GM19397 (cell line): ENCODE results near the gene PLEKHG4.
A peak's percentile ranks its signal among the peaks of the same experiment; 100 is the strongest.

ENCODE experiments used
- ATAC-seq: cut with Tn5 transposase; IDR thresholded peaks from one replicate; pipeline ENCODE4 v1.9.1; 2021; ENCODE audit warnings: mild to moderate bottlenecking, moderate library complexity; ENCODE audit not compliant: unreplicated experiment

The PLEKHG4 gene

GRCh38 chr16:67283826-67284555, 4.7 kb downstream of the PLEKHG4 start:
- no peak for ATAC-seq

GRCh38 chr16:67284699-67285646, 5.6 kb downstream of the PLEKHG4 start:
- ATAC-seq: no peak

GRCh38 chr16:67286441-67287235, 7.3 kb downstream of the PLEKHG4 start:
- no peak for ATAC-seq

GRCh38 chr16:67287960-67288359, 8.6 kb downstream of the PLEKHG4 start:
- ATAC-seq: no peak

GRCh38 chr16:67291461-67291860, 12.1 kb downstream of the PLEKHG4 start:
- no peak for ATAC-seq

- ATAC-seq: no peak
Measured at GRCh38 chr16:67294171-67294757, 14.9 kb downstream of the PLEKHG4 start.

- ATAC-seq: no peak
Measured at GRCh38 chr16:67294938-67295361, 15.6 kb downstream of the PLEKHG4 start.

- ATAC-seq: no peak
Measured at GRCh38 chr16:67296420-67296819, 17.1 kb downstream of the PLEKHG4 start.

- no peak for ATAC-seq
Measured at GRCh38 chr16:67298277-67298676, 18.9 kb downstream of the PLEKHG4 start.

- ATAC-seq: no peak
Measured at GRCh38 chr16:67299269-67299668, 19.9 kb downstream of the PLEKHG4 start.

GRCh38 chr16:67301080-67301782, 21.9 kb downstream of the PLEKHG4 start:
- ATAC-seq: no peak

- ATAC-seq: no peak
Measured at GRCh38 chr16:67302076-67302475, 22.7 kb downstream of the PLEKHG4 start.

GRCh38 chr16:67302970-67303369, 23.6 kb downstream of the PLEKHG4 start:
- ATAC-seq: no peak

GRCh38 chr16:67304020-67304419, 24.7 kb downstream of the PLEKHG4 start:
- ATAC-seq: no peak

- ATAC-seq: no peak
Measured at GRCh38 chr16:67305216-67306071, 26.1 kb downstream of the PLEKHG4 start.

GRCh38 chr16:67310561-67310960, 31.2 kb downstream of the PLEKHG4 start:
- no peak for ATAC-seq

GRCh38 chr16:67311607-67312488, 32.5 kb downstream of the PLEKHG4 start:
- ATAC-seq: peak; percentile 68

GRCh38 chr16:67312719-67313118, 33.4 kb downstream of the PLEKHG4 start:
- no peak for ATAC-seq
